Panc1 (cell line): ENCODE measurements around the gene MLF1.

Experiments
- POLR2AphosphoS5 ChIP-seq: IDR thresholded peaks from 2 replicates; pipeline ENCODE4 v1.6.1; 2012; ENCODE audit warnings: mild to moderate bottlenecking, low read depth, low read length, moderate library complexity
- SIN3A ChIP-seq: IDR thresholded peaks from 2 replicates; pipeline ENCODE4 v1.6.1; 2012; ENCODE audit warnings: low read depth, mild to moderate bottlenecking, low read length, moderate library complexity, borderline replicate concordance; ENCODE audit not compliant: insufficient read depth
- TCF7L2 ChIP-seq: IDR thresholded peaks from 2 replicates; pipeline ENCODE4 v1.6.1; 2011; ENCODE audit warnings: mild to moderate bottlenecking, low read depth, low read length, inconsistent platforms
- TF ChIP-seq, protein P1 (sequence below): fragments of 450-650 bp; IDR thresholded peaks from 2 replicates; pipeline ENCODE4 v1.5.1; 2017; ENCODE audit warnings: mild to moderate bottlenecking
- TF ChIP-seq, protein P2 (sequence below), 2 experiments: IDR thresholded peaks; 2 replicates each; pipeline ENCODE4 v1.6.1; 2011 to 2012; ENCODE audit warnings: low read depth in 2 of 2, control low read depth in 1 of 2, low read length in 1 of 2, mild to moderate bottlenecking in 1 of 2, moderate library complexity in 1 of 2; ENCODE audit not compliant: insufficient read depth in 1 of 2

DNA sequence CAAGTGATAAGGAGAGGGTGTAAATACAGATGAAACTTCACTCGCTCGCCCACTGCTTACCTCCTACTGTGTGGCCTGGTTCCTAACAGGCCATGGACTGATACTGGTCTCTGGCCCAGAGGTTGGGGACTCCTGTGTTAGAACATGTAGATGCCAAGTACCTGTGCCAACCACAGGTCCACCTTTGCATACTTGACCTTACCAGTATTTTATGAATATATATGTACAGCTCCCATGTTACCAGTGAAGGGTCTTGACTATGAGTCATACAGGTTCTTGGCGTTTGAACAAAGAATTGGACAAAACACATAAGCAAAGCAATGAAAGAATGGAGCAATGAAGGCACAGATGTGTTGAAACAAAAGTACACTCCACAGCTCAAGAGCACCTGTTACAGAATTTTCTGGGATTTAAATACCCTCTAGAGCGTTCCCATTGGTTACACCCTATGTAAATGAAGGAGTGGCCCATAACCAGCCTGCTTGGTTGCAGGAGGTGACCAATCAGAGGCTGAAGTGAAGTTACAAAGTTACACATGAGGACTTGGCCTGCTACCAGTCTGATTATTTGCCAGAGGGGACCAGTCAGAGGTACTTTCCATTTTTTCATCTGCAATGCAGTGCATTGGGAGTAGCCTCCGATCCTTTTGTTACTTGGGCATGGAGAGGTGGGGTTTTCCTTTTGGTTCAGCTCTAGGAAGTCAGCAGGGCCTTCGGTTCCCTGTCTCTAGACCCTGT lies 71.6 kb downstream of the MLF1 start:
- TF ChIP-seq, protein P1, sequence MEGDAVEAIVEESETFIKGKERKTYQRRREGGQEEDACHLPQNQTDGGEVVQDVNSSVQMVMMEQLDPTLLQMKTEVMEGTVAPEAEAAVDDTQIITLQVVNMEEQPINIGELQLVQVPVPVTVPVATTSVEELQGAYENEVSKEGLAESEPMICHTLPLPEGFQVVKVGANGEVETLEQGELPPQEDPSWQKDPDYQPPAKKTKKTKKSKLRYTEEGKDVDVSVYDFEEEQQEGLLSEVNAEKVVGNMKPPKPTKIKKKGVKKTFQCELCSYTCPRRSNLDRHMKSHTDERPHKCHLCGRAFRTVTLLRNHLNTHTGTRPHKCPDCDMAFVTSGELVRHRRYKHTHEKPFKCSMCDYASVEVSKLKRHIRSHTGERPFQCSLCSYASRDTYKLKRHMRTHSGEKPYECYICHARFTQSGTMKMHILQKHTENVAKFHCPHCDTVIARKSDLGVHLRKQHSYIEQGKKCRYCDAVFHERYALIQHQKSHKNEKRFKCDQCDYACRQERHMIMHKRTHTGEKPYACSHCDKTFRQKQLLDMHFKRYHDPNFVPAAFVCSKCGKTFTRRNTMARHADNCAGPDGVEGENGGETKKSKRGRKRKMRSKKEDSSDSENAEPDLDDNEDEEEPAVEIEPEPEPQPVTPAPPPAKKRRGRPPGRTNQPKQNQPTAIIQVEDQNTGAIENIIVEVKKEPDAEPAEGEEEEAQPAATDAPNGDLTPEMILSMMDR, result no peak
- TF ChIP-seq SIN3A, result no peak
- TF ChIP-seq, protein P2, sequence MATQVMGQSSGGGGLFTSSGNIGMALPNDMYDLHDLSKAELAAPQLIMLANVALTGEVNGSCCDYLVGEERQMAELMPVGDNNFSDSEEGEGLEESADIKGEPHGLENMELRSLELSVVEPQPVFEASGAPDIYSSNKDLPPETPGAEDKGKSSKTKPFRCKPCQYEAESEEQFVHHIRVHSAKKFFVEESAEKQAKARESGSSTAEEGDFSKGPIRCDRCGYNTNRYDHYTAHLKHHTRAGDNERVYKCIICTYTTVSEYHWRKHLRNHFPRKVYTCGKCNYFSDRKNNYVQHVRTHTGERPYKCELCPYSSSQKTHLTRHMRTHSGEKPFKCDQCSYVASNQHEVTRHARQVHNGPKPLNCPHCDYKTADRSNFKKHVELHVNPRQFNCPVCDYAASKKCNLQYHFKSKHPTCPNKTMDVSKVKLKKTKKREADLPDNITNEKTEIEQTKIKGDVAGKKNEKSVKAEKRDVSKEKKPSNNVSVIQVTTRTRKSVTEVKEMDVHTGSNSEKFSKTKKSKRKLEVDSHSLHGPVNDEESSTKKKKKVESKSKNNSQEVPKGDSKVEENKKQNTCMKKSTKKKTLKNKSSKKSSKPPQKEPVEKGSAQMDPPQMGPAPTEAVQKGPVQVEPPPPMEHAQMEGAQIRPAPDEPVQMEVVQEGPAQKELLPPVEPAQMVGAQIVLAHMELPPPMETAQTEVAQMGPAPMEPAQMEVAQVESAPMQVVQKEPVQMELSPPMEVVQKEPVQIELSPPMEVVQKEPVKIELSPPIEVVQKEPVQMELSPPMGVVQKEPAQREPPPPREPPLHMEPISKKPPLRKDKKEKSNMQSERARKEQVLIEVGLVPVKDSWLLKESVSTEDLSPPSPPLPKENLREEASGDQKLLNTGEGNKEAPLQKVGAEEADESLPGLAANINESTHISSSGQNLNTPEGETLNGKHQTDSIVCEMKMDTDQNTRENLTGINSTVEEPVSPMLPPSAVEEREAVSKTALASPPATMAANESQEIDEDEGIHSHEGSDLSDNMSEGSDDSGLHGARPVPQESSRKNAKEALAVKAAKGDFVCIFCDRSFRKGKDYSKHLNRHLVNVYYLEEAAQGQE (IDR thresholded peaks at IDR 0.05; ENCODE audit: insufficient read depth in 1 of 2, low read depth in 2 of 2, low read length in 1 of 2), result no peak
- TF ChIP-seq POLR2AphosphoS5, result no peak
- TF ChIP-seq TCF7L2, result no peak
